NB4 (cell line): ENCODE data around the gene WDR35.
A peak's percentile ranks its signal among the peaks of the same experiment; 100 is the strongest.

Source experiments
- DNase-seq: peaks from one replicate; pipeline ENCODE4 v3.0.0; 2010; ENCODE audit warnings: low read depth
- H3K4me3 ChIP-seq: one replicate; pipeline ENCODE4 v1.5.1; 2011; ENCODE audit warnings: mild to moderate bottlenecking, low read depth, low read length, moderate library complexity
- MYC ChIP-seq: IDR thresholded peaks from 2 replicates; pipeline ENCODE4 v1.6.1; 2011; ENCODE audit warnings: low read depth, low read length
- POLR2A ChIP-seq: IDR thresholded peaks from 2 replicates; pipeline ENCODE4 v1.6.1; 2011; ENCODE audit warnings: mild to moderate bottlenecking; ENCODE audit not compliant: insufficient read length; ENCODE audit errors: extremely low read depth
- TF ChIP-seq, protein P1 (sequence below): IDR thresholded peaks from one replicate; pipeline ENCODE4 v1.5.1; 2012; ENCODE audit warnings: low read depth, low read length
- TF ChIP-seq, protein P2 (sequence below): IDR thresholded peaks from 2 replicates; pipeline ENCODE4 v1.6.1; 2011; ENCODE audit warnings: low read depth, low read length

Gene WDR35

DNA sequence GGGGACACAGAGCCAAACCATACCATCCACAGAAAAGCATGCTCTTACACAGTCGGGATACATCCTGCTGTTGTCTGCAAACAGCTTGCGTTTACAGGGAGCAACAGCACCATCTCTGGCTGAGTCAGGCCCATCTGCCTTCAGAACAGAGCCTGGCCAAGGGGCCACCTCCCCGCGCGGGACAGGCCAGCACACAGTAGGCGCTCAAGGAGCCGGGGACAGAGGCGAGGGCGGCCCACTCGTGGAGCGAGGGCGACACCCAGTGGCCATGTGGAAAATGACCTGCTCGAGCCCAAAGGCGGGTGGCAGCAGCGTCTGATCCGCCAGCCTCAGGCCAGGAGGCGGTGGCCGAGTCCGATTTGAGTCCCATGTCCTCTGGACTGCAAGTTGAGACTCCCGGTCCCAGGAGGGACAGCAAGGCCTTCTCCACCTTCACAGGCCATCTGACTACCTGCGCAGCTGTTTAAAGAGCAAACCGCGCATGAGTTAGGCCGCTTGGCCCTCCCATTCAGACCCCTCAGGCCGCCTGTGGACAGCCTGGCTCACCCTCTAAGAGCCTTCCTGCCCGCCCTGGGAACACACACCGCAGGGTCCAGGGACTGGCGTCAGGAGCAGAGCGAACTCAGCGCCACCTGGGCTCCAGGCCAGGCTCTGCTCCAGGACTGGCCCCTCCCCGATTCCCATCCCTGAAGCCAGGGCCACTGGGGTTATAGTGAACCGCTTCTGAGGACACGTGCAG, 126.4 kb downstream of the WDR35 start:
- DNase-seq = peak; percentile 57
- TF ChIP-seq, protein P1, sequence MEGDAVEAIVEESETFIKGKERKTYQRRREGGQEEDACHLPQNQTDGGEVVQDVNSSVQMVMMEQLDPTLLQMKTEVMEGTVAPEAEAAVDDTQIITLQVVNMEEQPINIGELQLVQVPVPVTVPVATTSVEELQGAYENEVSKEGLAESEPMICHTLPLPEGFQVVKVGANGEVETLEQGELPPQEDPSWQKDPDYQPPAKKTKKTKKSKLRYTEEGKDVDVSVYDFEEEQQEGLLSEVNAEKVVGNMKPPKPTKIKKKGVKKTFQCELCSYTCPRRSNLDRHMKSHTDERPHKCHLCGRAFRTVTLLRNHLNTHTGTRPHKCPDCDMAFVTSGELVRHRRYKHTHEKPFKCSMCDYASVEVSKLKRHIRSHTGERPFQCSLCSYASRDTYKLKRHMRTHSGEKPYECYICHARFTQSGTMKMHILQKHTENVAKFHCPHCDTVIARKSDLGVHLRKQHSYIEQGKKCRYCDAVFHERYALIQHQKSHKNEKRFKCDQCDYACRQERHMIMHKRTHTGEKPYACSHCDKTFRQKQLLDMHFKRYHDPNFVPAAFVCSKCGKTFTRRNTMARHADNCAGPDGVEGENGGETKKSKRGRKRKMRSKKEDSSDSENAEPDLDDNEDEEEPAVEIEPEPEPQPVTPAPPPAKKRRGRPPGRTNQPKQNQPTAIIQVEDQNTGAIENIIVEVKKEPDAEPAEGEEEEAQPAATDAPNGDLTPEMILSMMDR = peak; percentile 66
- TF ChIP-seq, protein P2, sequence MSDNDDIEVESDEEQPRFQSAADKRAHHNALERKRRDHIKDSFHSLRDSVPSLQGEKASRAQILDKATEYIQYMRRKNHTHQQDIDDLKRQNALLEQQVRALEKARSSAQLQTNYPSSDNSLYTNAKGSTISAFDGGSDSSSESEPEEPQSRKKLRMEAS = peak; percentile 30; the same call in 1 of the 2 replicates
- no peak for TF ChIP-seq MYC
- no peak for TF ChIP-seq POLR2A
- H3K4me3 ChIP-seq = no peak overlapping the region

DNA sequence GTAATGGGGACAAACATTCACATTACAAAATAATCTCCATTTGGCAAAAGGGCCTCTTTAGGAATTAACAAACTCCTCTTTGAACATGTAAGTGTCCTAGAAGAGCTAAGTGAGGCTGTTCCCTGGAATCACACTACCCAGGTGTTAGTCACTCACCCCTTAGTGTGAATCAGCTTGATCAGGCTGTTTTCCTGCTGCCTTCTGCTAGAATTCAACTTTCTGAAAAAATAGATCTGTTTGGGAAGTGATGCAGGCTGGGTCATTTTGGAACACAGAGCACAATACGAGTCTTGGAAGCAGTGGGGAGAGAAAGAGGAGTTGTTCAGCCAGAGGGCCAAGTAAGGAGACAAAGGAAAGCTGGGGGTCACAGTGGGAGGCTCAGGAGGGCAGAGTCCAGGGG, 128.1 kb downstream of the WDR35 start:
- TF ChIP-seq, protein P1 = no peak
- TF ChIP-seq MYC = no peak
- no peak for TF ChIP-seq POLR2A
- TF ChIP-seq, protein P2 = no peak
- no peak for DNase-seq
- no peak overlapping the region for H3K4me3 ChIP-seq
